Right lobe of liver (tissue), 6 donors: ENCODE data around the gene TMEM128. TPM values are rescaled to one million over a fixed set of nuclear protein-coding genes. Genes with fewer than 3 reads are reported as not detected.
"Not testable (repeated sequence)": the region's sequence is repeated elsewhere in the genome, so short reads cannot be mapped to it uniquely, and the experiment has no call there.

ENCODE experiments used
- ATAC-seq, 4 donors: fragments of 200-7000 bp; cut with Tn5 transposase; one replicate each; pipeline ENCODE4 v1.9.1; 2020; ENCODE audit warnings: mild to moderate bottlenecking in 4 of 4, moderate library complexity in 4 of 4
- DNase-seq, 3 donors: peaks; one replicate each; pipeline ENCODE4 v3.0.0-alpha.2; 2020
- H3K27ac ChIP-seq, 3 donors: fragments of 200-600 bp; one replicate each; pipeline ENCODE4 v1.8.0; 2022
- H3K27me3 ChIP-seq, 2 donors: fragments of 200-600 bp; one replicate each; pipeline ENCODE4 v1.8.0; 2022
- H3K36me3 ChIP-seq, 4 donors: fragments of 200-600 bp; sonication (generic) in 1 of 4; one replicate each; pipeline versions ENCODE4 v1.5.1 to v1.8.0; 2017 to 2022; ENCODE audit warnings: control low read depth in 1 of 4
- H3K4me1 ChIP-seq, 4 donors: fragments of 200-600 bp; sonication (generic) in 1 of 4; one replicate each; pipeline versions ENCODE4 v1.5.1 to v1.8.0; 2017 to 2022; ENCODE audit warnings: control low read depth in 1 of 4
- H3K4me3 ChIP-seq, 3 donors: fragments of 200-600 bp; one replicate each; pipeline ENCODE4 v1.8.0; 2022
- H3K9me3 ChIP-seq, 4 donors: fragments of 200-600 bp; sonication (generic) in 1 of 4; one replicate each; pipeline versions ENCODE4 v1.5.1 to v1.8.0; 2017 to 2022; ENCODE audit warnings: control low read depth in 1 of 4
- POLR2A ChIP-seq: fragments of 450-650 bp; IDR thresholded peaks from one replicate; pipeline ENCODE4 v1.6.1; 2017; ENCODE audit warnings: antibody characterized with exemption, mild to moderate bottlenecking
- WGBS: methylation state at CpG from one replicate; pipeline ENCODE4 v1.1.6; 2018; ENCODE audit warnings: low coverage, low lambda C conversion rate; ENCODE audit not compliant: insufficient coverage; ENCODE audit errors: missing lambda C conversion rate; 5-methylcytosine and 5-hydroxymethylcytosine counted together
- intact Hi-C, 2 donors: fragments of 100-400 bp; cut with DNase I; formaldehyde crosslinking; loops; one replicate each; pipeline versions ENCODE4 v1.11.2 to v1.14.1; 2022
- total RNA-seq, 6 experiments: library from RNA; depleted of rRNA in 2 of 6; stranded (reverse); fragments of >200 nt in 2 of 6; fragmentation: NEBNext Ultra II Directional in 3 of 6; extraction: Animal tissue kit (Norgen Biotek cat#: 25700) in 3 of 6; gene quantifications; one replicate each; pipeline versions ENCODE4 v1.1.0 to v1.2.4, GENCODE V29; 2016 to 2023
- TF ChIP-seq, protein P1 (sequence below), 4 donors: fragments of 200-600 bp in 3 of 4; fragments of 450-650 bp in 1 of 4; IDR thresholded peaks; one replicate each; pipeline versions ENCODE4 v1.5.1 to v1.8.0; 2016 to 2022; ENCODE audit warnings: antibody characterized with exemption in 4 of 4, mild to moderate bottlenecking in 2 of 4
- donor health status: DM: no; HTN: yes; CAD: no.
- donor health status: DM: no; HTN: no; CAD: no.
- donor health status: DM: no; HTN: no; CAD: no.
- donor health status: DM: no; HTN: yes; CAD: no.
- donor health status: DM: no; HTN: yes; CAD: no.

The TMEM128 gene
- total RNA-seq, 6 experiments from 2014 or later, result 4.8 to 7.6 (median 6.1) TPM

DNA sequence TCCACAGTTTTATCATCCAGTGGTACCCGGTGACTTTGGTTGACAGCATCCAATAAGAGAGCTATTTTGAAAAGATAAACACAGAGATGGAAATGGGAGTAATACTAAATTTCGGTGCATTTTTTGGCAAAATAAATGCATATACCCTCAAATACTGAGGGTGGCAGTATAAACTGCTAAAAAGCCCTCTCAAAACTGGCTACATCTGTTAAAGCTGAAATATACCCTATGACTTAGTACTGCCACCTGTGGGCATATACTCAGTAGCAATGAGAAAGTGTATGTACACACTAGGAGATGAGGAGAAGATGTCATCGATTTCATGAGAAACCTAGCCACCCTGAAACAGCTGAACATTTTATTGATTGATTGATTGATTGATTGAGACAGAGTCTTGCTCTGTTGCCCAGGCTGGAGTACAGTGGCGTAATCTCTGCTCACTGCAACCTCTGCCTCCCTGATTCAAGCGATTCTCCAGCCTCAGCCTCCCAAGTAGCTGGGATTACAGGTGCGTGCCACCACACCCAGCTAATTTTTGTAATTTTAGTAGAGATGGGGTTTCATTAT, 12.2 kb upstream of the TMEM128 start:
- ATAC-seq (peak; percentile 79 to 89 (median 86)), DNase-seq (peak in 1 of 3 donors; percentile 16)
- intact Hi-C loops, result no loop called here
- Histone ChIP-seq H3K9me3 (no peaks in the 10 kb centered on the region), H3K4me1 (peaks cover 0 to 24% (median 4%) of the 10 kb centered on the region in 4 donors), H3K36me3 (no peaks in the 10 kb centered on the region), H3K4me3 (peak overlapping the region in 2 of 3 donors; percentile 28 to 47), H3K27me3 (no peaks in the 10 kb centered on the region), H3K27ac (peak overlapping the region; percentile 37 to 84 (median 40))
- 14% methylated on average over 4 of the region's 6 CpGs for WGBS
- TF ChIP-seq, protein P1, sequence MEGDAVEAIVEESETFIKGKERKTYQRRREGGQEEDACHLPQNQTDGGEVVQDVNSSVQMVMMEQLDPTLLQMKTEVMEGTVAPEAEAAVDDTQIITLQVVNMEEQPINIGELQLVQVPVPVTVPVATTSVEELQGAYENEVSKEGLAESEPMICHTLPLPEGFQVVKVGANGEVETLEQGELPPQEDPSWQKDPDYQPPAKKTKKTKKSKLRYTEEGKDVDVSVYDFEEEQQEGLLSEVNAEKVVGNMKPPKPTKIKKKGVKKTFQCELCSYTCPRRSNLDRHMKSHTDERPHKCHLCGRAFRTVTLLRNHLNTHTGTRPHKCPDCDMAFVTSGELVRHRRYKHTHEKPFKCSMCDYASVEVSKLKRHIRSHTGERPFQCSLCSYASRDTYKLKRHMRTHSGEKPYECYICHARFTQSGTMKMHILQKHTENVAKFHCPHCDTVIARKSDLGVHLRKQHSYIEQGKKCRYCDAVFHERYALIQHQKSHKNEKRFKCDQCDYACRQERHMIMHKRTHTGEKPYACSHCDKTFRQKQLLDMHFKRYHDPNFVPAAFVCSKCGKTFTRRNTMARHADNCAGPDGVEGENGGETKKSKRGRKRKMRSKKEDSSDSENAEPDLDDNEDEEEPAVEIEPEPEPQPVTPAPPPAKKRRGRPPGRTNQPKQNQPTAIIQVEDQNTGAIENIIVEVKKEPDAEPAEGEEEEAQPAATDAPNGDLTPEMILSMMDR (IDR thresholded peaks at IDR 0.05), result peak; percentile 53 to 64 (median 62)
- TF ChIP-seq POLR2A, result no peak

DNA sequence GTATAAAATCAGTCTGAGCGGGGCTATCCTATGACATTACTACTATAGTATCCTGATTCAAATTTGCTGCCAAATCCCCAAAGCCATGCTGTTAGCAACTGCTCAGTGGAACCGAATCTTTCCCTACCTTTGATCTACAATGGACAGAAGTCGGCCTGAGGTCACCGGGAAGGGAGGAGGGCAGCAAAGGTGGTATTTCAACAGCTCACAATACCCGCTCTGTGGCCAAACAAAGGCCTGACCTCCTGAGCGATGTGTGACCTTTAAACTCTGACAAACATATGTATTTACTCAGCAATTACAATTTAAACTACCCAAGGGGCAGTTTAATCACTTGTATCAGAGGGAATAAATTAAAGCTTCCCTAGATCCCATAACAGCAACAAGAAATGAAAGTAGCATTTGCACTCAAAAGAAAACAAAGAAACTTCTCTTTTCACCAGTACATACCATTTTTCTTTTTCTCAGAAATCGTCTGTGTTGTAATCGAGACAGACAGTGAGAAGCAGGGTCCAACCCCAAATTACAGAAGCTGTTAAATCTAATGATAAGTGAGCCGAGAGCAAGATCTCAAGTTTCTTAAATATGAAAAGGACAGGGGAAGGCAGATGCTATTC, 11.6 kb upstream of the TMEM128 start:
- ATAC-seq (peak; percentile 90 to 97 (median 94)), DNase-seq (peak; percentile 76 to 87 (median 84))
- H3K4me1 ChIP-seq, result peaks cover 0 to 31% (median 4%) of the 10 kb centered on the region in 4 donors
- H3K36me3 ChIP-seq, result no peaks in the 10 kb centered on the region
- 25% methylated on average over 9 of the region's 9 CpGs for WGBS
- H3K27ac ChIP-seq, result peak overlapping the region; percentile 37 to 84 (median 40)
- peak overlapping the region in 2 of 3 donors; percentile 28 to 47 for H3K4me3 ChIP-seq
- no peaks in the 10 kb centered on the region for H3K9me3 ChIP-seq
- intact Hi-C loops, result loop anchor here in 1 of 2 donors (10.0 kb wide), 1 partner anchor 75 kb away; no protein-coding TSS in a partner anchor
- no peaks in the 10 kb centered on the region for H3K27me3 ChIP-seq
- TF ChIP-seq, protein P1 (IDR thresholded peaks at IDR 0.05), result no peak
- no peak for TF ChIP-seq POLR2A

DNA sequence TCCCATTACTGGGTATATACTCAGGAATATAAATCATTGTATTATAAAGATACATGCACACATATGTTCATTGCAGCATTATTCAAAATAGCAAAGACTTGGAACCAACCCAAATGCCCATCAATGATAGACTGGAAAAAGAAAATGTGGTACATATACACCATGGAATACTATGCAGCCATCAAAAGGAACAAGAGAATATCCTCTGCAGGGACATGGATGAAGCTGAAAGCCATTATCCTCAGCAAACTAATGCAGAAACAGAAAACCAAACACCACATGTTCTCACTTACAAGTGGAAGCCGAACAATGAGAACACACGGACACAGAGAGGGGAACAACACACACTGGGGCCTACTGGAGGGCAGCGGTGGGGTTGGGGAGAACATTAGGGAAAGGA, 9.7 kb upstream of the TMEM128 start:
- not testable (repeated sequence) for H3K4me3 ChIP-seq, H3K9me3 ChIP-seq, DNase-seq, H3K36me3 ChIP-seq, ATAC-seq, H3K27me3 ChIP-seq, H3K27ac ChIP-seq
- WGBS, result 75% methylated on average over 3 of the region's 3 CpGs
- intact Hi-C loops, result loop anchor here in 1 of 2 donors (10.0 kb wide), 1 partner anchor 77 kb away; no protein-coding TSS in a partner anchor
- H3K4me1 ChIP-seq, result peaks cover 0 to 36% (median 4%) of the 10 kb centered on the region in 4 donors

DNA sequence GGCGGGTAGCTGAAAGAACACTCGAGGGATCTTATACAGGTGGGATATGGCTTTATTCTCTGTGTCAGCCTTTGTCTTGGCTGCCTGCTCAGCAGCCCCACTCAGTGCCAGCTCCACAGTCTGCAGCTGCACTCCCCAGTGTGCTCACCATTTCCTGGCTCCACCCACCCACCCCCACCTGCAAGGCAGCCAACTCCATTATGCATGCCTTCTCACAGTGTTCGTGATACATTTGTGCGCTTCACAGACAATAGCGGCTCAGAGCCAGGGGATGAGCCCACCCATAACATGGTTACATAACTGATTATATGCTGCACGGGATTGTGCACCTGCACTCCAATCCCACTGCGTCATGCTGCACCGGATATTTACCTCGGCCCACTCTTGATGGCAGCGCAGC, 8.8 kb upstream of the TMEM128 start:
- H3K27ac ChIP-seq, result no peak overlapping the region
- DNase-seq, result no peak
- H3K4me3 ChIP-seq, result no peak overlapping the region
- intact Hi-C loops, result loop anchor here in 1 of 2 donors (10.0 kb wide), 1 partner anchor 78 kb away; no protein-coding TSS in a partner anchor
- no peak for TF ChIP-seq POLR2A
- TF ChIP-seq, protein P1 (IDR thresholded peaks at IDR 0.05), result no peak
- H3K4me1 ChIP-seq, result peaks cover 0 to 36% (median 4%) of the 10 kb centered on the region in 4 donors
- WGBS, result 79% methylated on average over 6 of the region's 10 CpGs
- no peaks in the 10 kb centered on the region for H3K9me3 ChIP-seq
- H3K36me3 ChIP-seq, result no peaks in the 10 kb centered on the region
- H3K27me3 ChIP-seq, result no peaks in the 10 kb centered on the region
- ATAC-seq, result no peak

DNA sequence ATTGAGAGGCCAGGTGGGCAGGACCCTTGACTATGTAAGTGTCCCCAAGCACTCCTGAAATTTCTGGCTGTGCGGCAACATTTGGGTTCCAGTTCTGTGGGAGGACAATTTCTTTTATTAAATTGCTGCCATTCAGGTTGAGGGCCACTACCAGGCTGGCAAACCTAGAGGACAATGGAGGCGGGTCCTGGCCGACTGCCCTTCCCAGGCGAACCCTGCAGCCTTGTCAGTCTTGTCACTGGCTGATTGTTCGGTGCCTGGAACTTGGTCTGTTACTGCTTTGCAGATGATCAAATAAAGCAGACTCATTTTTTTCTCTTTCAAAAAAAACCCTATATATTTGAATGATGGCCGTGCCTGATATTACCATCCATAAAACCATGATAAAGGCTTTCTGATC, 6.6 kb upstream of the TMEM128 start:
- WGBS, result 28% methylated on average over 6 of the region's 6 CpGs
- Histone ChIP-seq H3K27ac (peak overlapping the region in 1 of 3 donors; percentile 18), H3K4me3 (no peak overlapping the region), H3K4me1 (peaks cover 0 to 24% (median 0%) of the 10 kb centered on the region in 4 donors), H3K27me3 (no peaks in the 10 kb centered on the region), H3K9me3 (no peaks in the 10 kb centered on the region), H3K36me3 (no peaks in the 10 kb centered on the region)
- no peak for TF ChIP-seq POLR2A
- TF ChIP-seq, protein P1 (IDR thresholded peaks at IDR 0.05), result no peak
- peak; percentile 61 to 80 (median 73) for ATAC-seq
- DNase-seq, result peak; percentile 67 to 84 (median 82)
- intact Hi-C loops, result loop anchor here (5.0 to 10.0 kb wide), 2 partner anchors 78 to 80 kb away; no protein-coding TSS in a partner anchor
